ENCODE data around the gene ZNF423.
"Not testable (repeated sequence)": the region's sequence is repeated elsewhere in the genome, so short reads cannot be mapped to it uniquely, and the experiment has no call there.

Gene ZNF423

GRCh38 chr16:49871824-49872223 lies 15.9 kb upstream of the ZNF423 start:
- not testable (repeated sequence) for DNase-seq (ENCODE audit: extremely low read depth in 1 of 2, low read depth in 1 of 2)

GRCh38 chr16:49869731-49870130 lies 13.8 kb upstream of the ZNF423 start:
- no peak for DNase-seq (ENCODE audit: extremely low read depth in 1 of 2, low read depth in 1 of 2)

- no peak for DNase-seq (ENCODE audit: extremely low read depth in 1 of 2, low read depth in 1 of 2)
Observed at GRCh38 chr16:49867796-49868668, 12.1 kb upstream of the ZNF423 start.

DNA sequence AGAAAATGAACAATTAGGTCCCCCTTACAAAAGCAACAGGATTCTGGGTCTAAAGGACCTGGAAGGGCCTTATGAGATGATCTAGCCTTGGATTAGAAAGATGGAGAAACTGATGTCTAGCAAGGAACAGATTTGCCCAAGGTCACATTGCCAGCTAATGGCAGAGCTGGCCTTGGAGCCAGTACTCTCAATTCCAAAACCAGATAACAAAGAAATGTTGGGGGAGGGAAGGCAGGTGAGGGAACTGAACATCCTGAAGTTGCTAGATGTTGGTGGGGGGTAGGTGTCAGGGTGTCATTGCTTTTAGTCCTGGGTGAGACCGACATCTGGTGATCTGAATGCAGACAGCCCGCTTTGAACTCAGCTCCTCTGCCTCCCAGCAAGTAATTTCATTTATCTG lies 11.3 kb upstream of the ZNF423 start:
- no peak for DNase-seq (ENCODE audit: extremely low read depth in 1 of 2, low read depth in 1 of 2)

- DNase-seq (ENCODE audit: extremely low read depth in 1 of 2, low read depth in 1 of 2): no peak
Observed at GRCh38 chr16:49866595-49867071, 10.7 kb upstream of the ZNF423 start.

DNA sequence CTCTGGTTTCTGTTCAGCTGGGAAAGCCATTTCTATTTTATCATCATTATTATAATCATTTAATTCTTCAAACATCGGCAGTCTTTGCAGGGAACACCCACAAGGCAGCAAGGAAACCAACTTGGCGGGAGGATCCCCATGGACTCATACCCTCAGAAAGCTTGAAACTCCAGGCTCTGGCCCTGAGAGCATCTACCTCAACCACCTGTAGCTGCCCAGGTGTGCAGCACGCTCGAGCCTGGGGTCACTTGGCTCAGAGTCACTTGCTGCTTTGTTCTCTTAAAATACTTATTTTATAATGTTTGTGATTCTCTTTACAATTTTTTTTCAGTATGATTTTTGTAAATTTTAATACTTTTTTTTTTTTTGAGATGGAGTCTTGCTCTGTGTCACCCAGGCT lies 6.8 kb upstream of the ZNF423 start:
- no peak for DNase-seq (ENCODE audit: extremely low read depth in 1 of 2, low read depth in 1 of 2)

DNA sequence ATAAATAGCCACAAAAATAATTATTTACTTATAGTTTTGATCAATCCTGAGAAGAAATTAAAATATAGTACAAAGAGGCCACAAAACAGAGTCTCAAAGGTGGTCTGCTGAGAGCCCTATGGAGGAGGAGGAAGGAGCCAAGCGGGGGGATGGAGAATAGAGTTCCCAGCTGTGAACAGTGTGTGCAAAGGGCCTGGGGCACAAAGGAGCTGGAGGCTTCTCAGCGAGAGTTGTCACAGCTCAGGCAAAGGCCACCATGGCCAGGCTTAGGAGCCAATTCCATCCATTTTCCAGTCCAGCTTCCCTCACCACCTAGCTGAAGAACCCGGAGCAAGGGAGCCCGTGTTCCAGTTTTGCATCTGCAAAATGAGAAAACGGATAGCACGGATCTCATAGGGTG lies 5.4 kb upstream of the ZNF423 start:
- no peak for DNase-seq (ENCODE audit: extremely low read depth in 1 of 2, low read depth in 1 of 2)

DNA sequence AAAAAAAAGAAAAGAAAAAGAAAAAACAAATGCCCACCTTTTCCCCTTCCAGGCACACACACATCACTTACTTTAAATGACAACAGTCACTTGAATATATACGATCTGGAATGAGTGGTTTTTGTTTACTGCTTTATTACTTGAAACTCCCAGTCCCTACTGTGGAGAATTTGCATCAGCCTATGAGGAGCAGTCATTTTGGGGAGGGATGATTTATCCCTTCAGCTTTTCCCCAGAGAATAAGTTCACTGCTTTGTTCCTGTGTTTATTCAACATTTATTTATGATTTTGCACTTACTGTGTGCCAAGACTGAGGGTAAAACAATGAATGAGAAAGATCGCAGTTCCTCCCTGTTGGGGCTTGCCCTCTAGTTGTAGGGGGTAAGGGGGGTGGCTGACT lies 4.7 kb upstream of the ZNF423 start:
- no peak for DNase-seq (ENCODE audit: extremely low read depth in 1 of 2, low read depth in 1 of 2)

DNA sequence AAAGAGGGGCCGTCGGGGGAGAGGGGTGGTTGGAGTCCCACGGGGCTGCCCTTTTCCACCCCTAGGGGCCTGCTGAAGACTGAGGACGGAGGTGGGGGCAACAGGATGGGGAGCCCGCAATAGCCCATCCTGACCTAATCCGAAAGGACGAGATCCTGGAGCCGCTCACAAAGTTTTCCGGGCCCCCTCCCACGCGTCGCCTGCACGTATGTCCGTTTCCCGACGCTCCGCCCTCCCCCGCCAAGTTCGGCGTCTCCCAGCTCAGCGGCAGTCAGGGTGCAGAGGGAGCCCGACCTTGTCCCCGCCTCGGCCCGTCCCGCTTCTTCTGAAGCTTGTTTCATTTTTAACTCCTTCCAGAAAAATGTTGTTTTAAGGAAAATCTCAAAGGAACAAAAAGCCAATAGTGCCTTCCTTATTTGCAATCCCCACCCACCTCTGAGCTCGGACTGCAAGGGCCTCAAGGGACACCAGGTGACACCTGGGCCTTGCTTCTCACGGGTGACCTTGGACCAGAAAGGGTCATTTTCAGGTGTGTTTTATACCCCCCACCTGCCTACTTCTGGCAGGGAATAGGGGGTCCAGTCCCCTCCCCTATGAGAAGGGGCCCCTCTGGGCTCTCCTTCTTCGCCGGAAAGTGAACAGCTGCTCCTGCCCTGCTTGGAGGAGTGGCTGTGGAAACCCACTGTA lies 3.4 kb upstream of the ZNF423 start:
- no peak for DNase-seq (ENCODE audit: extremely low read depth in 1 of 2, low read depth in 1 of 2)

DNA sequence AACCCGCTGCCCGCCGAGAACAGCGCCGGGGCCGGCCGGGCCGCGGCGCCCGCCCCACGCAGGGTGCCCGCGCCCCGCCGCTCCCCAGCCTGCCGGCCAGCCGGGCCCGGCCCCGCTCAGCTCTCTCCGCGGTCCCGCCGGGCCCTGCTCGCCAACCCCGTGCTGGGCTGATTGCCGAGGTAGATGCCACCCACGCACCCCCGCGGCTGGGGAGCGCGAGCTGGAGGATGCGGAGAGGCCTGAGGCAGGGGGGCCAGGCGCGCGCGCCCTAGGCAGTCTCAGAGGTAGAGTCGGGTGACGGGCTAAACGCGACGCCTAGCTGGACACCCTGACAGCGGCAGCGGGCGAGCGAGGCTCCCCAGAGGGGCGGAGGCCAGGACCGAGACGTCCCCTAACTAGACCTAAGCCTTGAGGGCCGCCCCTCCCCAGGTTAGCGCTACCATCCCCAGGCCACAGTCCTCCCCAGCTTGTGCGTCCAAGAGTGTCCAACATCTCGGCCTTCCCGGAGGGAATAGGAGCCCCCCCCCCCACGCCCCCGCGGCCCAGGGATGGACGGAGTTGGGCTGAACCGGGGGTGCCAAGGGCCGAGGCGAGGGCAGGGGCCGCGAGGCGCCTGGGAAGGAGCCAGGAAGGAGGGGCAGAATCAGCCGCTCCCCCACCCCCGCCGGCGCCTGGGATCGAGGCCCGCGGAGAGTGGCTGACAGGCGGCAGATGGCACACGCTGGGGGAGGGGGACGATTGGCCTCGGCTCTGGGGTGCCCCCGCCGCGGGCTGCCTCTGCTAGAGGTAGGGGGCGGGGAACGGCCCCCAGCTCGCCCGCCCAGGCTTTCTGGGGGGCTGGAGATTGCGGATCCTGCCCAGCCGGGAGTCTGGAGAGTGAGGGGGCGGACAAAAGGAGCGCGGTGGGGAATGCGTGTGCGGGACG lies 2.5 kb upstream of the ZNF423 start:
- DNase-seq (ENCODE audit: extremely low read depth in 1 of 2, low read depth in 1 of 2): no peak

- DNase-seq (ENCODE audit: extremely low read depth in 1 of 2, low read depth in 1 of 2): no peak
Observed at GRCh38 chr16:49857423-49858181, 1.7 kb upstream of the ZNF423 start.

DNA sequence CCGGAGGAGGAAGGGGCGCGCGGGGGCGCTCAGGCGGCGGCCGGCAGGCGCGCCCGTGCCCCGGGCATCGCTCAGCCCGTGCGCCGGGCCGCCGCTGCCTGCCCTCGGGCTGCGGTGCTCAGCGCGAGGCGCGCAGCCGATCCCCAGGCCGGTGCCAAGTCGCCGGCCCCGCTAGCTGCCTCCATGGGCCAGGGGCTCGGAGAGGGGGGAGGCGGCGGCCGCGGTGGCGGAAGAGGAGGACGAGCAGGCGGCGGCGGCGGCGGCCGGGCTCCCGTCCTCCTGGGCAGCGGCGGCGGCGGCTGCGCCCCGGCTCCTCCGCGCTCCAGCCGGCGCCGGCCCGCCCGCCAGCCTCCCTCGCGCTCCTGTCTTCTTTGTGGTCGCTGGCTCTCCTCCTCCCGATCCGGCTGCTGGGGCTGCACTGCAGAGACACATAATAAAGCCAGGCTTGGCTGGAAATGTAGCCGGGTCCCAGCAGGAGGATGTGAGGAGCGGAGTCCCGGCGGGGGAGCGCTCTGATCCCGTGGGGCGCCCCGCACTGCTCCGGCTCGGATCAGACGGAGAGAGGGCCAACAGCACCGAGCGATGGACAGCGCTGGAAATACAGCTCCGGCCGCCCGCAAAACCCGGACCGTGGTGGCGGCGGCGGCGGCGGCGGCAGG lies 889 bp upstream of the ZNF423 start:
- no peak for DNase-seq (ENCODE audit: extremely low read depth in 1 of 2, low read depth in 1 of 2)

DNA sequence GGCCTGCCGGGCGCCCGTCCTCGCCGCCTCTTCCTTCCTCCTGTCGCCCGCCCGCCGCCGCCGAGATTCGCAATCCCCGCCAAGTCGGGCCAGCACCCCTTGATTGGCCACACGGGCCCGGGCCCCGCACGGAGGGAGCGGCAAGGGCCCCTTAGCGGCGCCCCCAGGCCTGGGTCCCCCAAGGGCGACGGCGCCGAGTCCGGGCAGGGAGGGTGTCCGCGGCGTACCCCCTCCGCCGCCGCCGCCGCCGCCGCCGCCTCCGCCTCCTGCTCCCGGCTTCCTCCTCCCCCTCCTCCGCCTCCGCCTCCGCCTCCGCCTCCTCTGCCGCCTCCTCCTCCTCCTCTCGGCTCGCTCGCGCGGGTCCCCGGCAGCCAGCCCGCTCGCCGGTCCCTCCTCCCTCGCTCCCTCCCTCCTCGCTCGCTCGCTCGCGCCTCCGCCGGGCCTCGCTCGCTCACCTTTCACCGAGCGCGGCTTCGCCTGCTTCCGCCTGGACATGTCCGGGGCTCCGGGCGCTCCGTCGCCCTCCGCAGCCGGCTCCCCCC lies 561 bp downstream of the ZNF423 start:
- DNase-seq (ENCODE audit: extremely low read depth in 1 of 2, low read depth in 1 of 2): peak; percentile 19 to 51

- DNase-seq (ENCODE audit: extremely low read depth in 1 of 2, low read depth in 1 of 2): no peak
Observed at GRCh38 chr16:49854796-49855203, 1.1 kb downstream of the ZNF423 start.

DNA sequence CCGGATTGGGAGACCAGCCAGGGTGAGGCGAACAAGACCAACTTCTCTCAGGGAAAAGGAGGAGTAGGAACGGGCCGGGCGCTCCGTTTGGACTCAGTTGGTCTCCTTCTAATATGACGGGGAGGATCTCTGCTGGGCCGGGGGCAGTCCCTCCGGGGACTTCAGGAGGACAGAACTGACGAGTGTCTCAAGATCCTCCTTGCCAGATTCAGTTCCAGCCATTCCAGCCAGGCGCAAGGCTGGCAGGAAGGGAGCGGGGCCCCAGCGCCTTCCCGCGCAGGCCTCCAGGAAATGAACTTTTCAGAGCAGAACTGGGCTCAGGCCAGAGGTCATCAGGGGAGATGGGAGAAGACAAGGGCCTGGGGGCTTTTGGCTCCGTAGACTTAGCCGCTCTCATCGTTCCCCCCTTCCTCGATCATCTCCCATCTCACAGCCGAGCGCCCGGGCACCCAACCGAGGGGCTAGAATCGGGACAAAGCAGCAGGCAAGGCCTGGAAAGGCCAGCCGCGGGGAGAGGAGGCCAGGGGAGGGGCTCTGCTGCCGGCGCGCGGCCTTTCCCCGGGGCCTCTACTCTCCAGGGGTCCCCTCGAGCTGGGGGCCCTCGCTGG lies 1.6 kb downstream of the ZNF423 start:
- no peak for DNase-seq (ENCODE audit: extremely low read depth in 1 of 2, low read depth in 1 of 2)

- no peak for DNase-seq (ENCODE audit: extremely low read depth in 1 of 2, low read depth in 1 of 2)
Observed at GRCh38 chr16:49852279-49852678, 3.6 kb downstream of the ZNF423 start.

DNA sequence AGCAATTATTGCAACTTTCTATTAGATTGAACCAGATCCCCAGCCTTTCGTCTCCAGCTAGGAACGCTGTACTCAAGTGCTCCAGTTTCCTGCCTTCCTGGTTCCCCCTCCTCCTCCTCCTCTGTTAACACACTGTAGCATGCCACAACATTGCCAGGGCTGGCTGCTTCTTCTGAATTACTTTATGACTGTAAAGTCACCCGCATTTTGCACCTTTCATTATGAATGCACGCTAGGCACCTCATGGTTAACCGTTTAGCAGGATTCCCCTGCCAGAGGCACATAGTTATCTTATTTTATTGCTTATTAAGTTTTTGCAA lies 4.5 kb downstream of the ZNF423 start:
- no peak for DNase-seq (ENCODE audit: extremely low read depth in 1 of 2, low read depth in 1 of 2)

GRCh38 chr16:49850558-49851467 lies 5.1 kb downstream of the ZNF423 start:
- DNase-seq (ENCODE audit: extremely low read depth in 1 of 2, low read depth in 1 of 2): no peak

Data from activated CD8-positive, alpha-beta memory T cell treated with anti-CD3 and anti-CD28 coated beads for 1 hour (primary cell).